Epidermal melanocyte (primary cell): ENCODE measurements around the gene VEGFC.

Experiments used
- DNase-seq: peaks from one replicate; pipeline ENCODE4 v3.0.0; 2011; ENCODE audit warnings: low spot score; ENCODE audit not compliant: insufficient read length

The VEGFC gene, protein sequence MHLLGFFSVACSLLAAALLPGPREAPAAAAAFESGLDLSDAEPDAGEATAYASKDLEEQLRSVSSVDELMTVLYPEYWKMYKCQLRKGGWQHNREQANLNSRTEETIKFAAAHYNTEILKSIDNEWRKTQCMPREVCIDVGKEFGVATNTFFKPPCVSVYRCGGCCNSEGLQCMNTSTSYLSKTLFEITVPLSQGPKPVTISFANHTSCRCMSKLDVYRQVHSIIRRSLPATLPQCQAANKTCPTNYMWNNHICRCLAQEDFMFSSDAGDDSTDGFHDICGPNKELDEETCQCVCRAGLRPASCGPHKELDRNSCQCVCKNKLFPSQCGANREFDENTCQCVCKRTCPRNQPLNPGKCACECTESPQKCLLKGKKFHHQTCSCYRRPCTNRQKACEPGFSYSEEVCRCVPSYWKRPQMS

GRCh38 chr4:176792326-176793059, at the start of gene VEGFC:
VEGFC (minus strand) TSS chr4:176792922; CDS start chr4:176792311, 611 bp downstream.
- DNase-seq = no peak

DNA sequence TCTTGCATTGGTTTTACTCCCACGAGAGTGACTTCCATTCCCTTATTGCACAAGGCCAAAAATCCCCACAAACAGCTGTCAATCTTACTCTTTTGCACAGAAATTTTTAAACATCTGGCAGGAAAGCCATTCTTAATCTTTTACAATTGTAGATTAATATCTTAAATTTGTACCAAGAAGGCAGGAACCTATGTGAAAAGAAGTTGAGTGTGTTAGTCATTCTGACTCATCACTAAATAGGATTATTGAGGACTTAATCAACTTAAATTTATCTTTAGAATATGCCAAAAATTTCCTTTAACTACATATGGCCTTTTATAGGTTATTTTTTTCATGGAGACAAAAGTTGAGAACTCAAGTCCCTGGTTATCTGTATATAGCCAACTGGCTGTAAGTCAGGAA, 49.0 kb upstream of the VEGFC start:
- DNase-seq = no peak

- DNase-seq = no peak
Measured at GRCh38 chr4:176840166-176840565, 47.4 kb upstream of the VEGFC start.

DNA sequence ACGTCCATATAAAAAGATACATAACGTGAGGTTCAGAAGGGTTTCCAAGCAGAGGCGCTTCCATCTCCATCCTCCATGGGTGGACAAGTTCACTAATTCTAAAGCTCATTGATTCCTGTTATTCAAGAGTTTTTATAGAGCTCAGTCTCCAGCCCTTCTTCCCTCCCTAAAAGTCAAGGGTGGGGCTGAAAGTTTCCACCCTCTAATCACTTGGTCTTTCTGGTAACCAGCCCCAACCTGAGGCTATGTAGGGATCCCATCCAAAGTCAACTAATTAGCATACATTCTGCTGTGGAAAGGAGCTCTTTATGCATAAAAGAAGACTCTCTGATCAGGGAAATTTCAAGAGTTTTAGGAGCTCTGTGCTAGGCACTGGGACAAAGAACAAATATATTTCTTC, 46.9 kb upstream of the VEGFC start:
- no peak for DNase-seq

- no peak for DNase-seq
Measured at GRCh38 chr4:176838601-176839433, 46.1 kb upstream of the VEGFC start.

DNA sequence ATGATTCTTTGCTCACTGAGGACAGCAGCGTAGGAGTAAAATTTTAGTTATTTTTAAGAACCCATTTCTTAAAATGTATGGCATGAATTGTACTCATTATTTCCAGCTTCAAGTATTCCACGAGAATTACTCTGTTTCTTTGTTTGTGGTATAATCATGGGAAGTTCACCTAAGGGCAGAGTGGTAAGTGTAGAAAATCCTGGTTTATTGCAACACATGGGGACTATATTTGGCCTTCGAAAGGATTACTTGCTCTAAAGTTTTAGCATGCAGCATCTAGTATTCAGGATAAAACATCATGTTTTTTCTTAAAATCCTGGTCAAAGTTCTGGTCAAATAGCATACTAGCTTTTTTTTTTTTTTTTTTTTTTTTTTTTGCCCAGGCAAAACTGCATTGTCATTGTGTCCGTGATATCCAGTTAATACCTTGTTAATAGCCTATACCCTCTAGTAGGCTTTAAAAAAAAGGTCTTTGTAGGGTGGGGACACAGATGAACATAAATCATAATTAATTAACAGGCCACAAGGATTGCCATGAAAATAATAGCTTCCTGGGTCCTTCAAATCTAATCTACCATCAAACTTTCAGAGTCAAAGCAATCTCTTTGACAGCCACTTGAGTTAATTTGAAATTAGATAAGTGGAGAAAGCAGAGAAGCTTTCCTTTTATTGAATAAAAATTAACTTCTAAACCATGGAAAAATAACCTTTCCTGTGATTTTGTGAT, 44.6 kb upstream of the VEGFC start:
- no peak for DNase-seq

DNA sequence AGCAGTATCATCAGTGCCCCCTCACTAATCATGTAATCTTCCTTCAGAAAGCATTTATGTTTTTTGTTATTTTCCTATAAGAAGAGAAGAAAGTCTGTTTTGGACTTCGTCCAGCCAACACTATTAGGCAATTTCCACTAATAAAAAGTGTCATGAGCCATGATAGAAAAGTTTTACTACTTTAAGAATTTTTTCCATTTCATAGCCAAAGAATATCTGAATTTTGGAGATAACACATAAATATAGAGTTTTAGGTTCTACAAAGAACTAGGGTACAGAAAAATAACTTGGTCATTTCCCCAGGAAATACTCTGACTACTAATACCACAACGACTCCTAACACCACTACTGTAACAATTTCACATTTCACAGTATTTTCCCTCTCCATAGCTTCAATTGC, 41.8 kb upstream of the VEGFC start:
- no peak for DNase-seq

- no peak for DNase-seq
Measured at GRCh38 chr4:176833400-176834175, 40.9 kb upstream of the VEGFC start.

DNA sequence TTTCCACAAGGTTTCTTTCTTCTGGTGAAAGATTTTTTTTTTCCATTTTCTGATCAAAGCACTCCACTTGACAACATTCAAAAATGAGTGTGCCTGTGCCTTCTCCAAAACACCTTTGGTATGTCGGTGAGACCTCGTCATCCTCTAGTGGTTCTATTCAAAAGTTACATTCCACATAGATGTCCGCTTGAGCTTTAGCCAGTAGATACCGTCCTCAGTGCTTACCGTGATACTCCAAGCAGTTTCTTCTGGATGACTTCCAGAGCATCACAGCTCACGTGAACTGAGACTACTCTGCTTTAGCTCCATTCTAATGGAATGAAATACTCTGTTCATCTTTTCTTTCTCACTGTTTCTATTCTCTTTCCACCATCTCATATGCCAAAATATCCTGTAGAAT, 38.2 kb upstream of the VEGFC start:
- no peak for DNase-seq

DNA sequence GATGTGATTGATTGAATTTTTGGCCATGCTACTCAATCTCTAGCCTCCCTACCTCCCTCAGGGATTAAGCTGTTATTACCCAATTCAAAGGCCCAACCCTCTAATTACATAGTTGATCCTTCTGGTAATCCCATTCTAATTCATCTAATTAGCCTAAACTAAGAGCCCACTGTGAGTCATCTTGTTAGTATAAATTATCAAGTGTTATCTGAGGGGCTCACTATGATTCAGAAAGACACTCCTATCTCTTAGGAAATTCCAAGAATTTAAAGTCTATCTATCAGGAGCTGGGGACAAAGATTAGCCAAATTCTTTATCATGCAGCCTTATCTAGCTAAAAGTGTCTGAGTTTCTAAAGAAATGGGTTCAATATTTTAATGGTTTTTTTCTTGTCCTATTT, 32.9 kb upstream of the VEGFC start:
- DNase-seq = no peak

- no peak for DNase-seq
Measured at GRCh38 chr4:176824645-176825366, 32.1 kb upstream of the VEGFC start.

- no peak for DNase-seq
Measured at GRCh38 chr4:176818531-176818930, 25.8 kb upstream of the VEGFC start.

DNA sequence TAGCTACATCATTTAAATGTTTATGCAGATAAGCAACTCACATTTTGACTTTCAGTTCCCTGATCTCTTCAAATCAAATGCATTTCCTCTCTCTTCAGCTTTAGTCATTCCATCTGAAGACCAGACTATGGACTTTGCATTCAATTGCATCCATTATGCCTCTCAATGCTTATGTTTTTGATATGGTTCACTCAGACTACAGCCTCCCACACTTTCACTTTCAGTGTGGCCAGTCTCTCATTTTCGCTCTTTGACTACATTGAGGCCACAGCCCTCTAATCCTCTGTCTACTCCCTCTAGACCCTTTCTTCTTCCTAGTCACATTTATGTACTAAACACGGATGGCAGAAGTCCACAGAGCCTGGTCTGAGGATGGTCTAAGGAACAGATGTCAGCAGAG, 24.5 kb upstream of the VEGFC start:
- no peak for DNase-seq

GRCh38 chr4:176814770-176815169, 22.0 kb upstream of the VEGFC start:
- DNase-seq = no peak

DNA sequence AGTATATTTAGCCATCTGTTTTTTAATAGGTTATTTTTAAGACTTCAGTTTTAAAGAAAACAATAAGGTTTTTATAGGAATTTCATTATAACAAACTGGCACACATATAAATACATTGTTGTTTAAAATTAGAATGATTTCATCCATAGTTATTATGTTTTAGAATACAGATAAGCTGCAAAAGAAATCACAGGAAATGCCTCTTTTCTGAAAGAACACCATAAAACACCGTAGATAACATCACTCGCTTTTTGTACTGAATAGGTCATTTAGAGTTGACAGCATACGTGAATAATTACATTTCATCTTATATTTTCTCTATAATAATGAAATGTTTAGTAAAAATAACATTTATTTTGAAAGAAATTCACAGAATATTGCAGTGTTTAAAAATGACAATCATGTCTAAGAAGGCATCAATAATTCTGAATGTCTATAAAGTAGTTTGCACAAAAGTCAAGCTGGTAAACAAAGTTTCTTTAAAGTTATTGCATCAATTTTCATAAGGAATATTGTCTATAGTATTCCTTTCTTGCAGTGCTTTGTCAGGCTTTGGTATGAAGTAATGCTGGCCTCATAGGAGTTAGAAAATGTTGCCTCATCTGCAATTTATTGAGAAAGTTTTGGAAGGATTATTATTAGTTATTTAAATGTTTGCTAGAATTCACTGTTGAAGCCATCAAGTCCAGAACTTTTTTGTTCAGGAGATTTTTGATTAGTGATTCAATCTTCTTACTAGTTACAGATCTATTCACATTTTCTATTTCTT, 17.9 kb upstream of the VEGFC start:
- DNase-seq = no peak

GRCh38 chr4:176806778-176807375, 14.2 kb upstream of the VEGFC start:
- DNase-seq = no peak

DNA sequence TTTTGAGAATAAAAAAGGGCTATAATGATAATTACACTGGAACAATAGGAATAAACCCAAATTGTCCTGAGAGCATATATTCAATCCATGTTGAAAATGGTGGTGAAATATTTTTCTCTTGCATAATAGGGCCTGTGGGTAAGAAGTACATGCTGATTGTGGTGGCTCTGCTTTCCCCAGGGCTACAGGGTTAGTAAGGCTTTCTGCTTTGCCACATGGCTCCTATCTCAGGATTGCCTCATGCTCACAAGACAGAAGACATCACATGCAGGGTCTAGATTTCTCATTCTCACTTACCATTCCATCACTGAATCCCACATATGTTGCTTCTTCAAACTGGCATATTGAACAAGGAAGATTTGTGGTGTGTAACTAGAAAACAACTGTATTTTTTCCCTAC, 12.4 kb upstream of the VEGFC start:
- no peak for DNase-seq

- no peak for DNase-seq
Measured at GRCh38 chr4:176800891-176801534, 8.3 kb upstream of the VEGFC start.
